H9 (cell line): ENCODE data around the gene ETFDH. TPM values are rescaled to one million over a fixed set of nuclear protein-coding genes. Genes with fewer than 3 reads are reported as not detected.

ENCODE experiments used
- DNase-seq: peaks from one replicate; pipeline ENCODE4 v3.0.0-alpha.2; 2017
- H2AFZ ChIP-seq: one replicate; pipeline ENCODE4 v1.6.1; 2013; ENCODE audit warnings: mild to moderate bottlenecking, low read length, control low read depth, moderate library complexity
- H2AK5ac ChIP-seq: 2 replicates; pipeline ENCODE4 v1.6.1; 2013; ENCODE audit warnings: low read length, control low read depth, mixed read lengths; ENCODE audit not compliant: insufficient read length
- H2BK120ac ChIP-seq: one replicate; pipeline ENCODE4 v1.6.1; 2013; ENCODE audit warnings: low read depth, mild to moderate bottlenecking, low read length, control low read depth, inconsistent platforms; ENCODE audit not compliant: poor library complexity, severe bottlenecking
- H2BK12ac ChIP-seq: 2 replicates; pipeline ENCODE4 v1.6.1; 2013; ENCODE audit warnings: low read length, control low read depth, mixed read lengths, low read depth; ENCODE audit not compliant: insufficient read length
- H2BK15ac ChIP-seq: 2 replicates; pipeline ENCODE4 v1.6.1; 2013; ENCODE audit warnings: low read depth, low read length, control low read depth
- H2BK20ac ChIP-seq: one replicate; pipeline ENCODE4 v1.6.1; 2013; ENCODE audit warnings: low read depth, mild to moderate bottlenecking, low read length, control low read depth, inconsistent platforms; ENCODE audit not compliant: poor library complexity, severe bottlenecking
- H2BK5ac ChIP-seq: 2 replicates; pipeline ENCODE4 v1.6.1; 2013; ENCODE audit warnings: low read length, control low read depth, mixed read lengths; ENCODE audit not compliant: insufficient read length
- H3K14ac ChIP-seq: 2 replicates; pipeline ENCODE4 v1.6.1; 2013; ENCODE audit warnings: low read length, control low read depth; ENCODE audit not compliant: insufficient read depth
- H3K18ac ChIP-seq: 2 replicates; pipeline ENCODE4 v1.6.1; 2013; ENCODE audit warnings: low read depth, mild to moderate bottlenecking, mixed read lengths, low read length, control low read depth; ENCODE audit not compliant: insufficient read length
- H3K23ac ChIP-seq: 2 replicates; pipeline ENCODE4 v1.6.1; 2013; ENCODE audit warnings: low read length, control low read depth, mixed read lengths, low read depth; ENCODE audit not compliant: insufficient read length
- H3K23me2 ChIP-seq: 2 replicates; pipeline ENCODE4 v1.6.1; 2013; ENCODE audit warnings: low read depth, mild to moderate bottlenecking, mixed read lengths, low read length, control low read depth; ENCODE audit not compliant: insufficient read length, poor library complexity, severe bottlenecking
- H3K27ac ChIP-seq: 2 replicates; pipeline ENCODE4 v1.5.1; 2013; ENCODE audit warnings: low read length, control low read depth, mixed read lengths, low read depth; ENCODE audit not compliant: insufficient read length
- H3K27me3 ChIP-seq: 2 replicates; pipeline ENCODE4 v1.6.1; 2013; ENCODE audit warnings: low read length, control low read depth, inconsistent platforms; ENCODE audit not compliant: insufficient read depth
- H3K4ac ChIP-seq: 2 replicates; pipeline ENCODE4 v1.6.1; 2013; ENCODE audit warnings: low read depth, mild to moderate bottlenecking, control low read depth, inconsistent platforms, low read length, moderate library complexity
- H3K4me1 ChIP-seq: 2 replicates; pipeline ENCODE4 v1.6.1; 2013; ENCODE audit warnings: low read length, control low read depth, inconsistent platforms; ENCODE audit not compliant: insufficient read depth
- H3K4me2 ChIP-seq: 2 replicates; pipeline ENCODE4 v1.6.1; 2013; ENCODE audit warnings: low read length, control low read depth, mixed read lengths; ENCODE audit not compliant: insufficient read length, insufficient read depth
- H3K56ac ChIP-seq: 2 replicates; pipeline ENCODE4 v1.6.1; 2013; ENCODE audit warnings: low read depth, mild to moderate bottlenecking, mixed read lengths, low read length, control low read depth; ENCODE audit not compliant: insufficient read length
- H3K79me1 ChIP-seq: 2 replicates; pipeline ENCODE4 v1.6.1; 2013; ENCODE audit warnings: low read depth, mild to moderate bottlenecking, moderate library complexity, low read length, control low read depth, inconsistent platforms; ENCODE audit not compliant: insufficient read depth, poor library complexity, severe bottlenecking
- H3K79me2 ChIP-seq: 2 replicates; pipeline ENCODE4 v1.6.1; 2013; ENCODE audit warnings: low read length, control low read depth, inconsistent platforms; ENCODE audit not compliant: insufficient read depth
- H3K9ac ChIP-seq: 2 replicates; pipeline ENCODE4 v1.6.1; 2013; ENCODE audit warnings: low read length, control low read depth, mixed read lengths; ENCODE audit not compliant: insufficient read length; ENCODE audit errors: extremely low read depth
- H3K9me3 ChIP-seq: one replicate; pipeline ENCODE4 v1.6.1; 2013; ENCODE audit warnings: low read depth, low read length, inconsistent platforms; ENCODE audit not compliant: control insufficient read depth
- H3T11ph ChIP-seq: one replicate; pipeline ENCODE4 v1.6.1; 2013; ENCODE audit warnings: mild to moderate bottlenecking, low read length, control low read depth, inconsistent platforms
- H4K20me1 ChIP-seq: one replicate; pipeline ENCODE4 v1.6.1; 2013; ENCODE audit not compliant: control insufficient read depth, insufficient read length, insufficient read depth
- H4K5ac ChIP-seq: 2 replicates; pipeline ENCODE4 v1.6.1; 2013; ENCODE audit warnings: low read depth, mild to moderate bottlenecking, mixed read lengths, low read length, control low read depth; ENCODE audit not compliant: insufficient read length
- H4K8ac ChIP-seq: replicated peaks from 2 replicates; pipeline ENCODE4 v1.6.1; 2013; ENCODE audit warnings: low read length, control low read depth, mixed read lengths, low read depth; ENCODE audit not compliant: insufficient read length
- H4K91ac ChIP-seq: 2 replicates; pipeline ENCODE4 v1.6.1; 2013; ENCODE audit warnings: low read depth, mild to moderate bottlenecking, moderate library complexity, mixed read lengths, low read length, control low read depth; ENCODE audit not compliant: insufficient read length
- H3K27ac Mint-ChIP-seq, 3 experiments: 2 replicates in 2 of 3; 3 replicates in 1 of 3; pipeline ENCODE4 v1.8.0; 2020 to 2021; ENCODE audit warnings: mixed read lengths in 3 of 3, mild to moderate bottlenecking in 1 of 3, moderate library complexity in 1 of 3
- H3K27me3 Mint-ChIP-seq: 2 replicates; pipeline ENCODE4 v1.8.0; 2021; ENCODE audit warnings: low read depth, mild to moderate bottlenecking, moderate library complexity, mixed read lengths
- H3K36me3 Mint-ChIP-seq, 3 experiments: 2 replicates in 2 of 3; 3 replicates in 1 of 3; pipeline ENCODE4 v1.8.0; 2020 to 2021; ENCODE audit warnings: low read depth in 3 of 3, mixed read lengths in 3 of 3; ENCODE audit not compliant: insufficient read depth in 1 of 3
- H3K4me1 Mint-ChIP-seq, 2 experiments: 2 replicates each; pipeline ENCODE4 v1.8.0; 2020; ENCODE audit warnings: mixed read lengths in 2 of 2
- H3K4me3 Mint-ChIP-seq, 2 experiments: 2 replicates in 1 of 2; 3 replicates in 1 of 2; pipeline ENCODE4 v1.8.0; 2020 to 2021; ENCODE audit warnings: mild to moderate bottlenecking in 2 of 2, mixed read lengths in 2 of 2, moderate library complexity in 1 of 2
- H3K9me3 Mint-ChIP-seq, 2 experiments: 2 replicates in 1 of 2; 3 replicates in 1 of 2; pipeline ENCODE4 v1.8.0; 2020; ENCODE audit warnings: mild to moderate bottlenecking in 2 of 2, mixed read lengths in 2 of 2, moderate library complexity in 1 of 2
- CTCF ChIP-seq: fragments of 200-600 bp; sonication (generic); conservative IDR thresholded peaks from 3 replicates; pipeline ENCODE4 v1.8.0; 2021; ENCODE audit warnings: antibody characterized with exemption, mild to moderate bottlenecking
- WGBS: extraction: QIAGEN DNeasy Blood & Tissue Kit; methylation state at CpG from one replicate; pipeline ENCODE4 v1.1.7; 2013; ENCODE audit warnings: missing lambda C conversion rate, low lambda C conversion rate, mixed read lengths; ENCODE audit not compliant: insufficient read length; ENCODE audit errors: extremely low coverage; 5-methylcytosine and 5-hydroxymethylcytosine counted together
- total RNA-seq: library from RNA; stranded (reverse); gene quantifications from 2 replicates; pipeline ENCODE4 v1.2.1, GENCODE V29; 2021

ETFDH gene
- total RNA-seq, 1 experiment from 2014 or later = 12.8 TPM

- Histone ChIP-seq H2BK5ac (no peak overlapping the region), H3K27ac (no peak overlapping the region), H4K91ac (no peak overlapping the region), H4K20me1 (no peaks in the 10 kb centered on the region), H3K4ac (no peak overlapping the region), H3K79me1 (no peaks in the 10 kb centered on the region), H2AFZ (no peak overlapping the region), H3K18ac (no peak overlapping the region), H4K8ac (no peak overlapping the region), H2BK120ac (no peak overlapping the region), H3T11ph (no peak overlapping the region), H3K4me1 (no peaks in the 10 kb centered on the region), H2BK20ac (no peak overlapping the region), H3K56ac (no peak overlapping the region), H3K9ac (no peak overlapping the region), H2BK15ac (no peak overlapping the region), H3K79me2 (no peaks in the 10 kb centered on the region), H3K23ac (no peak overlapping the region), H3K27me3 (no peaks in the 10 kb centered on the region), H3K4me2 (no peak overlapping the region), H4K5ac (no peak overlapping the region), H3K14ac (no peak overlapping the region), H3K9me3 (no peaks in the 10 kb centered on the region), H2AK5ac (no peak overlapping the region), H2BK12ac (no peak overlapping the region), H3K23me2 (peaks cover 5% of the 10 kb centered on the region)
- no peak overlapping the region for H3K4me3 Mint-ChIP-seq
- TF ChIP-seq CTCF = no peak
- no CpG with 5 or more reads among the region's 1 CpG for WGBS
- no peaks in the 10 kb centered on the region for H3K9me3 Mint-ChIP-seq
- no peaks in the 10 kb centered on the region; a peak in 1 of 7 replicates for H3K36me3 Mint-ChIP-seq
- no peak for DNase-seq
- peaks cover 3% of the 10 kb centered on the region; the same call in 1 of the 2 replicates for H3K27me3 Mint-ChIP-seq
- no peak overlapping the region for H3K27ac Mint-ChIP-seq
- peaks cover 5 to 18% of the 10 kb centered on the region in 2 experiments; a peak in 3 of 4 replicates for H3K4me1 Mint-ChIP-seq
These were observed 56.1 kb downstream of the ETFDH start for GRCh38 chr4:158728236-158728635.
